ENCODE results near the gene PRKAR2A. TPM values are rescaled to one million over a fixed set of nuclear protein-coding genes. Genes with fewer than 3 reads are reported as not detected.

Gene PRKAR2A
- total RNA-seq, 2 donors from 2014 or later: 13.9 to 25.6 TPM

Other genes starting within 250 kb of the PRKAR2A start
- gene UQCRC1, start 238.2 kb downstream of the PRKAR2A start, total RNA-seq: 100 to 1,000 TPM; 257 to 269 TPM
- under 1 TPM in 1 of 2 donors, not detected in 1; 0.36 TPM for gene TMEM89, start 226.1 kb downstream of the PRKAR2A start, total RNA-seq
- gene SLC26A6, start 212.4 kb downstream of the PRKAR2A start, total RNA-seq: 100 to 1,000 TPM in 1 of 2 donors, 10 to 100 TPM in 1; 38.3 to 110 TPM
- 10 to 100 TPM; 12.6 to 13.1 TPM for gene CELSR3, start 185.0 kb downstream of the PRKAR2A start, total RNA-seq
- gene NCKIPSD, start 162.0 kb downstream of the PRKAR2A start, total RNA-seq: 10 to 100 TPM; 45.7 to 77.2 TPM
- 10 to 100 TPM; 53.8 to 73.5 TPM for gene IP6K2, start 130.7 kb downstream of the PRKAR2A start, total RNA-seq
- gene SLC25A20, start 51.0 kb upstream of the PRKAR2A start, total RNA-seq: 10 to 100 TPM; 18.3 to 20.5 TPM
- 100 to 1,000 TPM; 116 to 127 TPM for gene ARIH2, start 71.0 kb upstream of the PRKAR2A start, total RNA-seq
- gene P4HTM, start 142.4 kb upstream of the PRKAR2A start, total RNA-seq: 10 to 100 TPM; 24.3 to 33.3 TPM
- 100 to 1,000 TPM; 140 to 173 TPM for gene WDR6, start 159.5 kb upstream of the PRKAR2A start, total RNA-seq
- 10 to 100 TPM; 22.9 to 27.1 TPM for gene DALRD3, start 170.7 kb upstream of the PRKAR2A start, total RNA-seq
- 10 to 100 TPM; 60.3 to 80.8 TPM for gene NDUFAF3, start 174.2 kb upstream of the PRKAR2A start, total RNA-seq
- 100 to 1,000 TPM; 538 to 637 TPM for gene IMPDH2, start 181.5 kb upstream of the PRKAR2A start, total RNA-seq
- gene QRICH1, start 246.2 kb upstream of the PRKAR2A start, total RNA-seq: 100 to 1,000 TPM; 126 to 150 TPM

Data from activated naive CD4-positive, alpha-beta T cell treated with anti-CD3 and anti-CD28 coated beads, Interleukin-2, amount 50 U/mL, for 72 hours (primary cell).